HEK293 (cell line): Measurements from ENCODE around the gene BLACAT1.

Experiments
- GLIS1 ChIP-seq: fragments of 450-650 bp; formaldehyde crosslinking; IDR thresholded peaks from 2 replicates; pipeline ENCODE4 v1.5.1; 2016; ENCODE audit warnings: missing biosample characterization, missing genetic modification characterization
- GLIS2 ChIP-seq: fragments of 450-650 bp; formaldehyde crosslinking; IDR thresholded peaks from 2 replicates; pipeline ENCODE4 v1.5.1; 2016; ENCODE audit warnings: missing biosample characterization, missing genetic modification characterization
- INSM2 ChIP-seq: fragments of 450-650 bp; formaldehyde crosslinking; IDR thresholded peaks from 2 replicates; pipeline ENCODE4 v1.5.1; 2016; ENCODE audit warnings: missing biosample characterization, missing genetic modification characterization
- KLF9 ChIP-seq: fragments of 450-650 bp; formaldehyde crosslinking; IDR thresholded peaks from 2 replicates; pipeline ENCODE4 v1.5.1; 2016; ENCODE audit warnings: missing biosample characterization, missing genetic modification characterization, low read depth
- PBX3 ChIP-seq: sonication (generic); formaldehyde crosslinking; IDR thresholded peaks from 2 replicates; pipeline ENCODE4 v1.8.1; 2022; ENCODE audit warnings: mild to moderate bottlenecking, moderate library complexity, missing genetic modification reagents
- PRDM2 ChIP-seq: fragments of 450-650 bp; formaldehyde crosslinking; IDR thresholded peaks from 2 replicates; pipeline ENCODE4 v1.5.1; 2016; ENCODE audit warnings: missing biosample characterization, missing genetic modification characterization, borderline replicate concordance
- SP3 ChIP-seq: fragments of 450-650 bp; formaldehyde crosslinking; IDR thresholded peaks from 2 replicates; pipeline ENCODE4 v1.5.1; 2016; ENCODE audit warnings: missing biosample characterization, missing genetic modification characterization
- ZBTB10 ChIP-seq: fragments of 450-650 bp; formaldehyde crosslinking; IDR thresholded peaks from 2 replicates; pipeline ENCODE4 v1.5.1; 2016; ENCODE audit warnings: missing biosample characterization, missing genetic modification characterization
- ZBTB11 ChIP-seq: fragments of 450-650 bp; formaldehyde crosslinking; conservative IDR thresholded peaks from 2 replicates; pipeline ENCODE4 v1.5.1; 2016; ENCODE audit warnings: low read depth, missing biosample characterization, missing genetic modification characterization
- ZBTB44 ChIP-seq: fragments of 450-650 bp; IDR thresholded peaks from 2 replicates; pipeline ENCODE4 v1.5.1; 2018; ENCODE audit warnings: missing biosample characterization, mild to moderate bottlenecking, missing genetic modification characterization
- ZBTB8A ChIP-seq: fragments of 450-650 bp; formaldehyde crosslinking; IDR thresholded peaks from 2 replicates; pipeline ENCODE4 v1.5.1; 2016; ENCODE audit warnings: missing biosample characterization, missing genetic modification characterization
- ZFP37 ChIP-seq: fragments of 450-650 bp; formaldehyde crosslinking; IDR thresholded peaks from 2 replicates; pipeline ENCODE4 v1.5.1; 2016; ENCODE audit warnings: missing biosample characterization, missing genetic modification characterization
- ZNF174 ChIP-seq: fragments of 450-650 bp; formaldehyde crosslinking; IDR thresholded peaks from 2 replicates; pipeline ENCODE4 v1.5.0; 2017; ENCODE audit warnings: missing biosample characterization, mild to moderate bottlenecking, missing genetic modification characterization
- ZNF24 ChIP-seq: fragments of 450-650 bp; formaldehyde crosslinking; IDR thresholded peaks from 2 replicates; pipeline ENCODE4 v1.5.1; 2016; ENCODE audit warnings: missing biosample characterization, missing genetic modification characterization
- ZNF473 ChIP-seq: fragments of 450-650 bp; formaldehyde crosslinking; IDR thresholded peaks from 2 replicates; pipeline ENCODE4 v1.5.1; 2017; ENCODE audit warnings: missing biosample characterization, missing genetic modification characterization
- ZNF510 ChIP-seq: fragments of 450-650 bp; formaldehyde crosslinking; IDR thresholded peaks from 2 replicates; pipeline ENCODE4 v1.5.1; 2018; ENCODE audit warnings: mild to moderate bottlenecking, missing genetic modification characterization, missing biosample characterization; ENCODE audit not compliant: insufficient replicate concordance
- ZNF580 ChIP-seq: fragments of 450-650 bp; formaldehyde crosslinking; IDR thresholded peaks from 2 replicates; pipeline ENCODE4 v1.5.1; 2016; ENCODE audit warnings: missing biosample characterization, missing genetic modification characterization
- ZNF654 ChIP-seq: fragments of 450-650 bp; formaldehyde crosslinking; IDR thresholded peaks from 2 replicates; pipeline ENCODE4 v1.5.1; 2016; ENCODE audit warnings: low read depth, missing biosample characterization, missing genetic modification characterization
- ZNF660 ChIP-seq: fragments of 450-650 bp; IDR thresholded peaks from 2 replicates; pipeline ENCODE4 v1.5.1; 2018; ENCODE audit warnings: missing biosample characterization, mild to moderate bottlenecking, missing genetic modification characterization
- ZNF777 ChIP-seq: fragments of 450-650 bp; formaldehyde crosslinking; IDR thresholded peaks from 2 replicates; pipeline ENCODE4 v1.5.1; 2017; ENCODE audit warnings: missing biosample characterization, missing genetic modification characterization, borderline replicate concordance
- ZSCAN4 ChIP-seq: fragments of 450-650 bp; formaldehyde crosslinking; IDR thresholded peaks from 2 replicates; pipeline ENCODE4 v1.5.1; 2017; ENCODE audit warnings: missing biosample characterization, missing genetic modification characterization

BLACAT1 gene

GRCh38 chr1:205456383-205456867 lies 580 bp upstream of the BLACAT1 start (continued):
- TF ChIP-seq ZNF660 (tag by site-specific recombination) (no peak), ZNF174 (tag by site-specific recombination) (no peak), ZBTB8A (tag by site-specific recombination) (peak; percentile 59; the same call in 1 of the 2 replicates), ZFP37 (tag by site-specific recombination) (no peak), GLIS1 (tag by site-specific recombination) (peak; percentile 40; the same call in 1 of the 2 replicates), ZNF654 (tag by site-specific recombination) (no peak), ZNF473 (tag by site-specific recombination) (no peak), GLIS2 (peak; percentile 70), INSM2 (tag by site-specific recombination) (no peak), ZNF510 (no peak), ZBTB10 (tag by site-specific recombination) (no peak), SP3 (no peak), ZSCAN4 (tag by site-specific recombination) (peak; percentile 97), ZNF777 (tag by site-specific recombination) (no peak), ZBTB11 (tag by site-specific recombination) (peak; percentile 72; the same call in 1 of the 2 replicates), ZNF580 (no peak), PRDM2 (tag by site-specific recombination) (no peak), KLF9 (tag by site-specific recombination) (no peak), ZBTB44 (tag by site-specific recombination) (no peak), ZNF24 (tag by site-specific recombination) (no peak), PBX3 (CRISPR knock-in tag) (no peak)
